MCF 10A (cell line): ENCODE data around the gene LPP. TPM values are rescaled to one million over a fixed set of nuclear protein-coding genes. Genes with fewer than 3 reads are reported as not detected.

Experiments used
- BruUV-seq: library from RNA; stranded (reverse); fragments of 400-500 nt; replicated peaks from 2 replicates; lab custom pipeline; 2021; lab: Mats Ljungman, UMichigan
- CTCF ChIA-PET: fragments of 300-600 bp; sonication (Branson Sonifier 250); formaldehyde crosslinking; extraction: SDS; loops from one replicate; lab custom pipeline; 2021; ENCODE audit warnings: antibody characterized with exemption, inconsistent platforms; lab: Yijun Ruan, JAX
- POLR2A ChIA-PET: fragments of 300-600, 350-650 bp; sonication (Branson Sonifier 250); formaldehyde crosslinking; extraction: SDS; loops from one replicate; lab custom pipeline; 2020; ENCODE audit warnings: antibody characterized with exemption, inconsistent platforms; lab: Yijun Ruan, JAX
- DNase-seq: peaks from one replicate; pipeline ENCODE4 v3.0.0-alpha.2; 2018; ENCODE audit not compliant: unreplicated experiment
- H3K27ac Mint-ChIP-seq: one replicate; pipeline ENCODE4 v1.8.0; 2022; ENCODE audit warnings: mild to moderate bottlenecking, low read depth, mixed read lengths; ENCODE audit not compliant: unreplicated experiment
- H3K27me3 Mint-ChIP-seq: one replicate; pipeline ENCODE4 v1.8.0; 2022; ENCODE audit warnings: mixed read lengths; ENCODE audit not compliant: insufficient read depth, unreplicated experiment
- H3K36me3 Mint-ChIP-seq: one replicate; pipeline ENCODE4 v1.8.0; 2022; ENCODE audit warnings: mild to moderate bottlenecking, moderate library complexity, mixed read lengths; ENCODE audit not compliant: insufficient read depth, unreplicated experiment
- H3K4me1 Mint-ChIP-seq: one replicate; pipeline ENCODE4 v1.8.0; 2022; ENCODE audit warnings: mixed read lengths; ENCODE audit not compliant: insufficient read depth, unreplicated experiment
- H3K4me3 Mint-ChIP-seq: one replicate; pipeline ENCODE4 v1.8.0; 2022; ENCODE audit warnings: mild to moderate bottlenecking, moderate library complexity, mixed read lengths; ENCODE audit not compliant: unreplicated experiment
- H3K9me3 Mint-ChIP-seq: one replicate; pipeline ENCODE4 v1.8.0; 2022; ENCODE audit warnings: mixed read lengths; ENCODE audit not compliant: unreplicated experiment
- intact Hi-C: fragments of 100-400 bp; cut with micrococcal nuclease; formaldehyde crosslinking; loops from 2 replicates; pipeline ENCODE4 v1.14.1; 2022
- total RNA-seq: library from RNA; stranded (reverse); gene quantifications from 2 replicates; pipeline ENCODE4 v1.2.3, GENCODE V29; 2022
- TF ChIP-seq, protein P1 (sequence below): fragments of 200-600 bp; IDR thresholded peaks from one replicate; pipeline ENCODE4 v1.8.0; 2022; ENCODE audit warnings: antibody characterized with exemption, mild to moderate bottlenecking; ENCODE audit not compliant: unreplicated experiment

The LPP gene
- total RNA-seq, 1 experiment from 2014 or later = 117 TPM

DNA sequence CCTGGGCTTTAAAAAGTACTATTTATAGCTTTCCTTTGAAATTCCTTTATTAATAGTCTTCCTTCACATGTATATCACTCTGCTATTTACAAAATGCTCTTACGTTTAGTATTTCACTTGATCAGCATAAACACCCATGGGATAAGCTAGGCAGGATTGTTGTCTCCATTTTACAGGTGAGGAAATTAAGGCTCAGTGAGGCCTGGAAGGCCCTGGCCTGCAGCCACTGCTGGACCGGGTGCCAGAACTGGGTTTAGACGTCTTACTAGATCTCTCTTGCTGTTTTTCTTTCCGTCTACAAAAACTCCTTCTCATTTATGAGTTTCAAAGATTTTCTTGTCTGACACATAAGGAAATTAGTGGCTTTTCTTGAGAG lies 236.4 kb downstream of the LPP start:
- Mint-ChIP-seq H3K27ac (peak overlapping the region; percentile 89), H3K4me3 (no peak overlapping the region), H3K36me3 (no peaks in the 10 kb centered on the region), H3K9me3 (no peaks in the 10 kb centered on the region), H3K27me3 (no peaks in the 10 kb centered on the region), H3K4me1 (peaks cover 31% of the 10 kb centered on the region)
- intact Hi-C loops = no loop called here
- BruUV-seq = no TSS peak
- ChIA-PET CTCF (no interaction called here), POLR2A (interaction anchor here (0.7 to 1.6 kb wide), 6 partner anchors 11 to 654 kb away, joined by 3 to 4 read pairs (median 3); no protein-coding TSS in a partner anchor)
- TF ChIP-seq, protein P1, sequence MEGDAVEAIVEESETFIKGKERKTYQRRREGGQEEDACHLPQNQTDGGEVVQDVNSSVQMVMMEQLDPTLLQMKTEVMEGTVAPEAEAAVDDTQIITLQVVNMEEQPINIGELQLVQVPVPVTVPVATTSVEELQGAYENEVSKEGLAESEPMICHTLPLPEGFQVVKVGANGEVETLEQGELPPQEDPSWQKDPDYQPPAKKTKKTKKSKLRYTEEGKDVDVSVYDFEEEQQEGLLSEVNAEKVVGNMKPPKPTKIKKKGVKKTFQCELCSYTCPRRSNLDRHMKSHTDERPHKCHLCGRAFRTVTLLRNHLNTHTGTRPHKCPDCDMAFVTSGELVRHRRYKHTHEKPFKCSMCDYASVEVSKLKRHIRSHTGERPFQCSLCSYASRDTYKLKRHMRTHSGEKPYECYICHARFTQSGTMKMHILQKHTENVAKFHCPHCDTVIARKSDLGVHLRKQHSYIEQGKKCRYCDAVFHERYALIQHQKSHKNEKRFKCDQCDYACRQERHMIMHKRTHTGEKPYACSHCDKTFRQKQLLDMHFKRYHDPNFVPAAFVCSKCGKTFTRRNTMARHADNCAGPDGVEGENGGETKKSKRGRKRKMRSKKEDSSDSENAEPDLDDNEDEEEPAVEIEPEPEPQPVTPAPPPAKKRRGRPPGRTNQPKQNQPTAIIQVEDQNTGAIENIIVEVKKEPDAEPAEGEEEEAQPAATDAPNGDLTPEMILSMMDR = no peak
- DNase-seq = no peak

DNA sequence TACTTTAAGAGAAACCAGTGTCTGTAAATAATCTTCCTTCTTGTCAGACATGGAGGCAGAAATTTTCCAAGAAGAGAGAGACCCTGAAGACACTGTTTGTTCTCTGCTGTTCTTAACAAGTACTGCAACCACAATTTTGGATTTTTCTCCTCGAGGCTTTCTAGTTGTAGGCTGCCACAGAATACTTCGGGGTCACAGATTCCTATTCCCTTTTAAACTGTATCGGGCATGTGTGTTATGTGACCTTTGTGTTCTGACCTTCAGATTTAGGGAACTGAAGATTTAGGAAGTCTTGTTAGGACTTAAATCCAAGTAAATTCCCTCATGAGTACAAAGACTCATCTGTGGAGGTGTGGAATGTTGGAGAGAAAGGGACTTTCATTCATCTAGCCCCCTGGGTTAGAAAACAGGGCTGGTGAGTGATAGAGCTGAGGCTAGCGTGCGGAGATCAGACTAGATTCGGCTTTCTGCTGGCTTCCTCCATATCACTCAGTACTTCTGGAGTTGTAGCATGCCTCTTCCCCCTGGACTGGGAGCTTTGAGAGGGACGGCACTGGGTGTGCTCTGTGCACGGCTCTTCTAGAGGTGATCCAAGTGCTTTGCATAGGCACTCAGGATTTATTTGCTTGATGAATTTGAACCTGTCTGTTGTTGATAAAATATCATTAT lies 237.0 kb downstream of the LPP start:
- BruUV-seq = no TSS peak
- no peaks in the 10 kb centered on the region for H3K27me3 Mint-ChIP-seq
- peaks cover 25% of the 10 kb centered on the region for H3K4me1 Mint-ChIP-seq
- H3K4me3 Mint-ChIP-seq = no peak overlapping the region
- no peaks in the 10 kb centered on the region for H3K36me3 Mint-ChIP-seq
- H3K9me3 Mint-ChIP-seq = no peaks in the 10 kb centered on the region
- TF ChIP-seq, protein P1 = no peak
- POLR2A ChIA-PET = interaction anchor here (1.1 to 1.3 kb wide), 2 partner anchors 27 to 442 kb away, joined by 3 read pairs; no protein-coding TSS in a partner anchor
- intact Hi-C loops = no loop called here
- no peak for DNase-seq
- peak overlapping the region; percentile 89 for H3K27ac Mint-ChIP-seq
- CTCF ChIA-PET = no interaction called here

DNA sequence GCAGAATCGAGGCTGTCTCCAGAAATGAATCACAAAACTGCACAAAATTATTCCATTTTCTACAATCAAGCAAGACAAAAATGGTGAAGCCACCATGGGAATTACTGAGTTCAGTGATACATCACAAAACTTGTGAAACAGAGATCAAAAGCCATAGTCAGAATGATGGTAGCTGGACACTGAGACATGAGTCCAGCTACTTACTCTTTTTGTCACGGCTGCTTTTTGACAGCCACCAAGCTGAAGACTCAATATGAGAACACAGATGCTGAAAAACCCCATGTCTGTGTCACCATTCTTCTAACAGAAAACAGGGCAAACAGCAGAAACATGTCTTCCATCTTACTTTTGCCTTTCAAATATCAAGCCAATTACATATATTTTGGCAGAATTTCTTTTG lies 237.6 kb downstream of the LPP start:
- no TSS peak for BruUV-seq

DNA sequence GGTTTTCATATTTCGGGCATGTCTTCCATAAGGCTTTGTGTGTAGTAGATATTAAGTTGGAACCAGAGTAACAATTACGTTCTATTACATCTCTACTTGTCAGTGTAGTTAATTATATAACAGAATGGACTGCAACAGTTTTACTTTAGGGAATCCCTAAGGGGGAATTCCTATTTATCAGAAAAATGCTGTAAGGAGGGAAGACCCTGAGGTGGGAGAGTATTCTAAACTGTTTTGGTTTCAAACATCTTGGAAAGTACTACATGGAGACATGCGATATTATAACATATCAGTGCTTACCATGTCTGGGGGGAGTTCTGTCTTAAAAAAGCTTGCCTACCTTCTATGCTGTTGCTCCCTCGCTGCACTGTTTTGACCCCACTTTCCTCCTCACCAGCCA lies 238.1 kb downstream of the LPP start:
- H3K36me3 Mint-ChIP-seq = no peaks in the 10 kb centered on the region
- peaks cover 20% of the 10 kb centered on the region for H3K4me1 Mint-ChIP-seq
- intact Hi-C loops = no loop called here
- no peak overlapping the region for H3K27ac Mint-ChIP-seq
- no peak for DNase-seq
- TF ChIP-seq, protein P1 = no peak
- no peaks in the 10 kb centered on the region for H3K9me3 Mint-ChIP-seq
- H3K4me3 Mint-ChIP-seq = no peak overlapping the region
- BruUV-seq = no TSS peak
- H3K27me3 Mint-ChIP-seq = no peaks in the 10 kb centered on the region
- ChIA-PET CTCF (no interaction called here), POLR2A (interaction anchor here (0.6 kb wide), 1 partner anchor 193 kb away, joined by 3 read pairs; no protein-coding TSS in a partner anchor)

More for the DNA sequence above, 237.6 kb downstream of the LPP start:
- DNase-seq = no peak
- Mint-ChIP-seq H3K27ac (no peak overlapping the region), H3K27me3 (no peaks in the 10 kb centered on the region), H3K4me3 (no peak overlapping the region), H3K36me3 (no peaks in the 10 kb centered on the region), H3K9me3 (no peaks in the 10 kb centered on the region), H3K4me1 (peaks cover 20% of the 10 kb centered on the region)
- ChIA-PET POLR2A (no interaction called here), CTCF (no interaction called here)
- TF ChIP-seq, protein P1 = no peak
- intact Hi-C loops = no loop called here
